Naive B cell (primary cell): ENCODE results near the gene ACAA1. TPM values are rescaled to one million over a fixed set of nuclear protein-coding genes. Genes with fewer than 3 reads are reported as not detected.

Source experiments
- ATAC-seq, 2 donors: fragments of 150-1000 bp; cut with Tn5 transposase; 2 replicates each; pipeline ENCODE4 v1.10.0; 2021; ENCODE audit warnings: low read depth in 2 of 2, mild to moderate bottlenecking in 2 of 2, moderate library complexity in 2 of 2
- DNase-seq: peaks from one replicate; pipeline ENCODE4 v3.0.0; 2022
- H3K27ac Mint-ChIP-seq, 6 donors: one replicate each; pipeline ENCODE4 v1.8.0; 2020 to 2022; ENCODE audit warnings: mild to moderate bottlenecking in 6 of 6, mixed read lengths in 6 of 6, moderate library complexity in 5 of 6, inconsistent platforms in 2 of 6
- H3K27me3 Mint-ChIP-seq, 3 donors: one replicate each; pipeline ENCODE4 v1.8.0; 2021 to 2022; ENCODE audit warnings: mixed read lengths in 3 of 3, mild to moderate bottlenecking in 1 of 3
- H3K36me3 Mint-ChIP-seq, 2 donors: one replicate each; pipeline ENCODE4 v1.8.0; 2020 to 2022; ENCODE audit warnings: mixed read lengths in 2 of 2, inconsistent platforms in 1 of 2, mild to moderate bottlenecking in 1 of 2
- H3K4me1 Mint-ChIP-seq, 3 donors: one replicate each; pipeline ENCODE4 v1.8.0; 2020 to 2022; ENCODE audit warnings: mixed read lengths in 3 of 3, inconsistent platforms in 1 of 3, mild to moderate bottlenecking in 1 of 3, moderate library complexity in 1 of 3
- H3K4me3 Mint-ChIP-seq, 8 donors: one replicate each; pipeline ENCODE4 v1.8.0; 2020 to 2022; ENCODE audit warnings: mild to moderate bottlenecking in 8 of 8, mixed read lengths in 8 of 8, moderate library complexity in 8 of 8, inconsistent platforms in 2 of 8
- H3K9me3 Mint-ChIP-seq, 7 donors: one replicate each; pipeline ENCODE4 v1.8.0; 2020 to 2022; ENCODE audit warnings: mixed read lengths in 7 of 7, mild to moderate bottlenecking in 5 of 7, inconsistent platforms in 2 of 7, moderate library complexity in 1 of 7
- polyA plus RNA-seq, 6 donors: library from polyadenylated mRNA; unstranded; fragments of 300-500 nt; fragmentation: Illumina TruSeq; gene quantifications; one replicate each; pipeline ENCODE4 v1.2.3, GENCODE V29; 2021; ENCODE audit warnings: low read depth in 6 of 6

ACAA1 gene
- polyA plus RNA-seq, 6 donors from 2014 or later = 44.3 to 62.4 (median 52.0) TPM

GRCh38 chr3:38150780-38151528 lies 14.0 kb upstream of the ACAA1 start:
- ATAC-seq = no peak
- peaks cover 16 to 43% (median 26%) of the 10 kb centered on the region in 3 donors for H3K4me1 Mint-ChIP-seq
- peak overlapping the region in 4 of 6 donors; percentile 20 to 56 (median 36) for H3K27ac Mint-ChIP-seq
- no peaks in the 10 kb centered on the region for H3K27me3 Mint-ChIP-seq
- no peak for DNase-seq
- peak overlapping the region in 2 of 8 donors; percentile 20 to 39 for H3K4me3 Mint-ChIP-seq
- no peaks in the 10 kb centered on the region for H3K36me3 Mint-ChIP-seq
- peaks cover 0 to 17% (median 11%) of the 10 kb centered on the region in 7 donors for H3K9me3 Mint-ChIP-seq

GRCh38 chr3:38149708-38150107 lies 12.8 kb upstream of the ACAA1 start:
- Mint-ChIP-seq H3K36me3 (no peaks in the 10 kb centered on the region), H3K27me3 (no peaks in the 10 kb centered on the region), H3K4me1 (peaks cover 16 to 37% (median 26%) of the 10 kb centered on the region in 3 donors), H3K27ac (peak overlapping the region; percentile 51 to 97 (median 84)), H3K4me3 (peak overlapping the region in 7 of 8 donors; percentile 1 to 84 (median 64)), H3K9me3 (peaks cover 0 to 21% (median 16%) of the 10 kb centered on the region in 7 donors)
- DNase-seq (no peak), ATAC-seq (peak; percentile 47 to 50)

DNA sequence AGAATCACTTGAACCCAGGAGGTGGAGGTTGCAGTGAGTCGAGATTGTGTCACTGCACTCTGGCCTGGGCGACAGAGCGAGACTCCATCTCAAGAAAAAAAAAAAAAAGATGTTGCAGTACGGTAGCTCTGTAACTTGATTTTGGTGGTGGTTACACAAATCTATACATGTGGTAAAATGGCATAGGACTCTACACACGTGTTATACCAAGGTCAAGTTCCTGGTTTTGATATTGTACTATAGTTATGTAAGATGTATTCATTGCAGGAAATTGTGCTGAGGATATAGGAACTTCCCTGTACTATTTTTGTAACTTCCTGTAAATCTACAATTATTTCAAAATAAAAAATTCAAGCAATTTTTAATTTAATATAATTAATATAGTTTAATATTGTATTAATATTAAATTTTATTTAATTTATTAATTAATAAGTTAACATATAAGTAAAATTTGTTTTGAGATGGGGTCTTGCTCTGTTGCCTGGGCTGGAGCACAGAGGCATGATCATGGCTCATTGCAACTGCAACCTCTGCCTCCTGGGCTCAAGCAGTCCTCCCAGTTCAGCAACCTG lies 11.5 kb upstream of the ACAA1 start:
- Mint-ChIP-seq H3K4me3 (peak overlapping the region in 3 of 8 donors; percentile 24 to 85 (median 66)), H3K27me3 (no peaks in the 10 kb centered on the region), H3K4me1 (peaks cover 24 to 44% (median 27%) of the 10 kb centered on the region in 3 donors), H3K9me3 (peaks cover 0 to 21% (median 16%) of the 10 kb centered on the region in 7 donors), H3K27ac (peak overlapping the region in 4 of 6 donors; percentile 34 to 92 (median 73)), H3K36me3 (no peaks in the 10 kb centered on the region)
- ATAC-seq = peak; percentile 70 to 76
- DNase-seq = no peak

DNA sequence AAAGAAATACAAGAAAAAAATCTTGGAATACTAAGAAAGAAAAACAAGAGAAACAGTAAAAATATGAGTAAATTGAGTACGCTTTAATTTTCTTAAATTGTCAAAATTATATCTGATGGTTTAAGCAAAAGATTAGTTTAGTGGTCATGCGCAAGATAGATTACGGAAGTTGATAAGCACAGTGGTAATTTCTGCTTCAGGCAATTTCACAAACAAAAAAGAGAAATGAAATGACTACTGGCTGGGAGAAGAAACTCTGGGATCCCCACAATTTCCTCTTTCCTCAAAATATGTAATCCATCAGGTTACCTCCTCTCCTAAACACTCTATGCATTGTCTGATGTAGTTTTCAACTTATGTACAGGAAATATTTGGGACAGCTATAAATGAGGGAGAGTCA lies 10.5 kb upstream of the ACAA1 start:
- H3K27me3 Mint-ChIP-seq = no peaks in the 10 kb centered on the region
- no peak for ATAC-seq
- H3K4me3 Mint-ChIP-seq = peak overlapping the region in 1 of 8 donors; percentile 51
- H3K4me1 Mint-ChIP-seq = peaks cover 24 to 44% (median 27%) of the 10 kb centered on the region in 3 donors
- H3K9me3 Mint-ChIP-seq = peaks cover 0 to 21% (median 16%) of the 10 kb centered on the region in 7 donors
- H3K36me3 Mint-ChIP-seq = peaks cover 0 to 1% of the 10 kb centered on the region in 2 donors
- DNase-seq = no peak
- H3K27ac Mint-ChIP-seq = peak overlapping the region in 4 of 6 donors; percentile 10 to 62 (median 42)

DNA sequence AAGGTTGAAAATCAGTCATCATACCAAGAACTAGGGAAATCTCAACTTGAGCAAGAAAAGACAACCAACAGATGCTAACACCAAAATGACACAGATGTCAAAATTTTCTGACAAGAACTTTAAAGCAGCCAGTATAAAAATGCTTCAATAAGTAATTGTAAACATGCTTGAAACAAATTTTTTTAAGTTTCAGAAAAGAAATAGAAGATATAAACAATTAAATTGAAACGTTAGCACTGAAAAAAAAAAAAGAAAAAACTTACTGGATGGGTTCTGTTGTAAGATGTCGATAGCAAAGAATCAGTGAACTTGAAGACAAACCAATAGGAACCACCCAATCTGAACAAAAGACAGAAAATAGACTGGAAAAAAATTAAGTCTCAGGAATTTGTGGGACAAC lies 9.6 kb upstream of the ACAA1 start:
- H3K27ac Mint-ChIP-seq = no peak overlapping the region
- no peak for DNase-seq
- H3K27me3 Mint-ChIP-seq = no peaks in the 10 kb centered on the region
- peaks cover 0 to 21% (median 16%) of the 10 kb centered on the region in 7 donors for H3K9me3 Mint-ChIP-seq
- ATAC-seq = no peak
- peaks cover 22 to 45% (median 28%) of the 10 kb centered on the region in 3 donors for H3K4me1 Mint-ChIP-seq
- peaks cover 5 to 10% of the 10 kb centered on the region in 2 donors for H3K36me3 Mint-ChIP-seq
- peak overlapping the region in 1 of 8 donors; percentile 44 for H3K4me3 Mint-ChIP-seq

DNA sequence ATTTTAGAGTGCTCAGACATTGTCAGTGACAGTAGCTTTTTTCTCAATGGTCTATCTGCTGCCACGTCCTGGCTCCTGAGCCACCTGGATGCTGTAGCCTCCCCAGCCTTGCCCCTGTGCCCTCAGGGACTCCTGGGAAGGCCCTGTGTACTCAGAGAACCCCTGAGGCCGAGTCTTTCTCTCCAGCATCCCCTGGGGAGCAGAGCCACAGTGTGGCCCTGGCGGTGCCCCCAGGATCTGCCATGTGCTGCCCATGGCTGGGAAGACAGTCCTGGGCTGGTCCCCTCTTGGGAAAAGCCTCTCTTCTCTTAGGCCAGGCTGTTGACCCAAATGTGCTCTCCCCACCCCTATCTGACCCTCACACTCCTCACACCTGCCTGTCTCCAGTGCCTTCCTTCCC lies 6.6 kb upstream of the ACAA1 start:
- Mint-ChIP-seq H3K9me3 (peaks cover 0 to 21% (median 16%) of the 10 kb centered on the region in 7 donors), H3K4me1 (peaks cover 41 to 55% (median 47%) of the 10 kb centered on the region in 3 donors), H3K36me3 (peaks cover 5 to 20% of the 10 kb centered on the region in 2 donors), H3K4me3 (peak overlapping the region in 1 of 8 donors; percentile 70), H3K27me3 (no peaks in the 10 kb centered on the region), H3K27ac (peak overlapping the region in 1 of 6 donors; percentile 11)
- DNase-seq (no peak), ATAC-seq (no peak)

DNA sequence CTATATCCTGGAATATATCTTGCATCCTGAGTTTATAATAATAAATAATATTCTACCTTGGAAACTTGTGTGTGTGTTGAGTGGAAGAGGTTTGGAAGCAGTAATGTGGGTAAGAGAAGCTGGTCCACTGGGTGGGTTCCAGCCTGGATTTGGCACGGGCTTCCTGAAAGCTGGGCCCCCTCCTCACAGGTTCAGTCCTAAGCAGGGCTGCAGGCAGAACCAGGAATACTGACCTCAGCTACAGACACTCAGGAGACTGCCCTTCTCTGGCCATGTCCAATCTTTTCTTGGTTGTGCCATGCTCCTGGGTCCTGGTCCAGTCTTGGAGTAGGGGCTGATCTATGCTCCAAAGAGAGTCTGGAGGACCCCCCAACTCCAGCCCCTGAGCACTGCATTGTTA lies 6.0 kb upstream of the ACAA1 start:
- H3K27me3 Mint-ChIP-seq = no peaks in the 10 kb centered on the region
- H3K4me3 Mint-ChIP-seq = no peak overlapping the region
- peaks cover 45 to 56% (median 51%) of the 10 kb centered on the region in 3 donors for H3K4me1 Mint-ChIP-seq
- H3K27ac Mint-ChIP-seq = peak overlapping the region in 1 of 6 donors; percentile 33
- ATAC-seq (no peak), DNase-seq (no peak)
- H3K9me3 Mint-ChIP-seq = peaks cover 0 to 17% (median 16%) of the 10 kb centered on the region in 7 donors
- peaks cover 5 to 20% of the 10 kb centered on the region in 2 donors for H3K36me3 Mint-ChIP-seq

DNA sequence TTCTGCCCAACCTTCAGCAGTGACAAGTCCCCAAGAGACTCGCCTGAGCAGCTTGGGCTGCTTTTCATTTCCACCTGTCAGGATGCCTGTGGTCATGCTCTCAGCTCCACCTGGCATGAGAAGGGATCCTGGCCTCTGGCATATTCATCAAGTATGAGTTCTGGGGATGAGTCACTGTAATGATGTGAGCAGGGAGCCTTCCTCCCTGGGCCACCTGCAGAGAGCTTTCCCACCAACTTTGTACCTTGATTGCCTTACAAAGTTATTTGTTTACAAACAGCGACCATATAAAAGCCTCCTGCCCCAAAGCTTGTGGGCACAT lies 5.0 kb upstream of the ACAA1 start:
- Mint-ChIP-seq H3K27ac (peak overlapping the region in 2 of 6 donors; percentile 71 to 78), H3K4me3 (peak overlapping the region in 4 of 8 donors; percentile 19 to 80 (median 31)), H3K4me1 (peaks cover 46 to 58% (median 51%) of the 10 kb centered on the region in 3 donors), H3K9me3 (peaks cover 0 to 16% (median 9%) of the 10 kb centered on the region in 7 donors), H3K27me3 (no peaks in the 10 kb centered on the region), H3K36me3 (peaks cover 5 to 20% of the 10 kb centered on the region in 2 donors)
- no peak for ATAC-seq
- DNase-seq = no peak

DNA sequence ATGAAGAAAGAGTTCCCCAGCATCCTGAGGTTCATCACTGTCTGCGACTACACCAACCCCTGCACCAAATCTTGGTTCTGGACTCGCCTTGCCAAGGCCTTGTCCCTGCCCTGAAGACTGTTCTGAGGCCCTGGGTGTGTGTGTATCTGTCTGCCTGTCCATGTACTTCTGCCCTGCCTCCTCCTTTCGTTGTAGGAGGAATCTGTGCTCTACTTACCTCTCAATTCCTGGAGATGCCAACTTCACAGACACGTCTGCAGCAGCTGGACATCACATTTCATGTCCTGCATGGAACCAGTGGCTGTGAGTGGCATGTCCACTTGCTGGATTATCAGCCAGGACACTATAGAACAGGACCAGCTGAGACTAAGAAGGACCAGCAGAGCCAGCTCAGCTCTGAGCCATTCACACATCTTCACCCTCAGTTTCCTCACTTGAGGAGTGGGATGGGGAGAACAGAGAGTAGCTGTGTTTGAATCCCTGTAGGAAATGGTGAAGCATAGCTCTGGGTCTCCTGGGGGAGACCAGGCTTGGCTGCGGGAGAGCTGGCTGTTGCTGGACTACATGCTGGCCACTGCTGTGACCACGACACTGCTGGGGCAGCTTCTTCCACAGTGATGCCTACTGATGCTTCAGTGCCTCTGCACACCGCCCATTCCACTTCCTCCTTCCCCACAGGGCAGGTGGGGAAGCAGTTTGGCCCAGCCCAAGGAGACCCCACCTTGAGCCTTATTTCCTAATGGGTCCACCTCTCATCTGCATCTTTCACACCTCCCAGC lies 4.4 kb upstream of the ACAA1 start:
- Mint-ChIP-seq H3K4me3 (peak overlapping the region in 7 of 8 donors; percentile 0 to 91 (median 62)), H3K27me3 (no peaks in the 10 kb centered on the region), H3K27ac (no peak overlapping the region), H3K36me3 (peaks cover 5 to 20% of the 10 kb centered on the region in 2 donors), H3K9me3 (peaks cover 0 to 11% (median 4%) of the 10 kb centered on the region in 7 donors), H3K4me1 (peaks cover 47 to 58% (median 52%) of the 10 kb centered on the region in 3 donors)
- DNase-seq = no peak
- no peak for ATAC-seq

- Mint-ChIP-seq H3K4me3 (peak overlapping the region; percentile 0 to 99 (median 92)), H3K27ac (peak overlapping the region in 3 of 6 donors; percentile 61 to 65 (median 63)), H3K4me1 (peaks cover 55 to 65% (median 60%) of the 10 kb centered on the region in 3 donors), H3K27me3 (no peaks in the 10 kb centered on the region), H3K36me3 (peaks cover 5 to 20% of the 10 kb centered on the region in 2 donors), H3K9me3 (peaks cover 0 to 4% (median 0%) of the 10 kb centered on the region in 7 donors)
- no peak for ATAC-seq
- no peak for DNase-seq
Observed at GRCh38 chr3:38140326-38141172, 3.6 kb upstream of the ACAA1 start.

DNA sequence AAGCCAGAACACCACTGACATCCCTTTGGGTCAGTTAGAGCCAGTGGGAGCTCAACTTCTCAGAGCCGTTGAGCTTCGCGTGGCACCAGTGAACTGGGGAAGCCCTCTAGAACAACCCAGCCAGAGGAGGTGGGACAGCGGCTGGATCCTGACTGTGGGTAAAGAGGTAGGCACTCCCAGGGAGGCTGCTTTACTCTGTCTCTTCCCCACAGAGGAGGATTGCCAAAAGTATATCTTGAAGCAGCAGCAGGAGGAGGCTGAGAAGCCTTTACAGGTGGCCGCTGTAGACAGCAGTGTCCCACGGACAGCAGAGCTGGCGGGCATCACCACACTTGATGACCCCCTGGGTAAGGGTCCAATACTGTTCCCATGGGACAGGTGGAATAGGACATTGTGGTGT lies 2.7 kb upstream of the ACAA1 start:
- Mint-ChIP-seq H3K27me3 (no peaks in the 10 kb centered on the region), H3K4me1 (peaks cover 61 to 74% (median 68%) of the 10 kb centered on the region in 3 donors), H3K27ac (peak overlapping the region; percentile 30 to 99 (median 88)), H3K9me3 (no peaks in the 10 kb centered on the region), H3K36me3 (peaks cover 5 to 20% of the 10 kb centered on the region in 2 donors), H3K4me3 (peak overlapping the region; percentile 86 to 99 (median 94))
- ATAC-seq (no peak), DNase-seq (no peak)

- peak overlapping the region; percentile 87 to 99 (median 94) for H3K27ac Mint-ChIP-seq
- peaks cover 9 to 20% of the 10 kb centered on the region in 2 donors for H3K36me3 Mint-ChIP-seq
- H3K27me3 Mint-ChIP-seq = no peaks in the 10 kb centered on the region
- H3K4me3 Mint-ChIP-seq = peak overlapping the region; percentile 86 to 99 (median 94)
- H3K9me3 Mint-ChIP-seq = no peaks in the 10 kb centered on the region
- no peak for ATAC-seq
- no peak for DNase-seq
- H3K4me1 Mint-ChIP-seq = peaks cover 63 to 73% (median 72%) of the 10 kb centered on the region in 3 donors
Observed at GRCh38 chr3:38139191-38139590, 2.3 kb upstream of the ACAA1 start.
